22Rv1 (cell line): ENCODE measurements around the gene FEM1C.

Experiments
- ZFX ChIP-seq: fragments of 450-650 bp; IDR thresholded peaks from 2 replicates; pipeline ENCODE4 v1.6.1; 2017; ENCODE audit warnings: antibody characterized with exemption, borderline replicate concordance
- TF ChIP-seq, protein P1 (sequence below): fragments of 450-650 bp; IDR thresholded peaks from 2 replicates; pipeline ENCODE4 v1.5.1; 2017; ENCODE audit warnings: mild to moderate bottlenecking

DNA sequence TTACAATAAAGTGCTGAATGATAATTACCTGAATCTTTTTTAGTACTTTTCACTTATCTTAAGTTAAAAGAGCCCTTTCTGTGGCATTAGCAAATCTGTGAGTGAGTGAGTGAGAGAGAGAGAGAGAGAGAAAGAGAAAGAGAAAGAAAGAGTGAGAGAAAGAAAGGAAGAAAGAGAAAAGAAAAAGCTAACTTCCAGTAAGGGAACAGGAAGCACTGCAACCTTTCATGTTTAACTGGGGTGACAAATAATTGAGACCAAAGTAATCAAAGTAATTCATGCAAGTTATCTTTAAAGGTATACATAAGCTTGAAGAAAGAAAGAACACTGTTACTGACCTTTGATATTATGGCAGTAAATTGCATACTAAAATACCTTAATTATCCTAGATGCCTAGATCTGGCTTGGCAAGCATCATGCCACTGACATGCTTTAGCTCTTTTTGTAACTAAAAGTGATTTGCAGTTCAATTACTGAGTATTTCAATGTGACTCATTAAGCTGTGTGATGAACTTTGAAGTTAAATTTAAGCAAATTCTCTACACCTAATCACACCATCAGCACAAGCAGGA lies 21.7 kb downstream of the FEM1C start:
- TF ChIP-seq, protein P1, sequence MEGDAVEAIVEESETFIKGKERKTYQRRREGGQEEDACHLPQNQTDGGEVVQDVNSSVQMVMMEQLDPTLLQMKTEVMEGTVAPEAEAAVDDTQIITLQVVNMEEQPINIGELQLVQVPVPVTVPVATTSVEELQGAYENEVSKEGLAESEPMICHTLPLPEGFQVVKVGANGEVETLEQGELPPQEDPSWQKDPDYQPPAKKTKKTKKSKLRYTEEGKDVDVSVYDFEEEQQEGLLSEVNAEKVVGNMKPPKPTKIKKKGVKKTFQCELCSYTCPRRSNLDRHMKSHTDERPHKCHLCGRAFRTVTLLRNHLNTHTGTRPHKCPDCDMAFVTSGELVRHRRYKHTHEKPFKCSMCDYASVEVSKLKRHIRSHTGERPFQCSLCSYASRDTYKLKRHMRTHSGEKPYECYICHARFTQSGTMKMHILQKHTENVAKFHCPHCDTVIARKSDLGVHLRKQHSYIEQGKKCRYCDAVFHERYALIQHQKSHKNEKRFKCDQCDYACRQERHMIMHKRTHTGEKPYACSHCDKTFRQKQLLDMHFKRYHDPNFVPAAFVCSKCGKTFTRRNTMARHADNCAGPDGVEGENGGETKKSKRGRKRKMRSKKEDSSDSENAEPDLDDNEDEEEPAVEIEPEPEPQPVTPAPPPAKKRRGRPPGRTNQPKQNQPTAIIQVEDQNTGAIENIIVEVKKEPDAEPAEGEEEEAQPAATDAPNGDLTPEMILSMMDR: no peak
- no peak for TF ChIP-seq ZFX
